ENCODE data around the gene GBGT1. TPM values are rescaled to one million over a fixed set of nuclear protein-coding genes. Genes with fewer than 3 reads are reported as not detected.
"Not testable (repeated sequence)": the region's sequence is repeated elsewhere in the genome, so short reads cannot be mapped to it uniquely, and the experiment has no call there.

Gene GBGT1
- total RNA-seq (2014; rRNA removed) (not detected in 2 replicates), Bru-seq, nascent RNA (percentile 11 among the genes with signal in this experiment), BruChase-seq, experiment 1, labeled RNA remaining after a 6-hour chase (percentile 20 among the genes with signal in this experiment), BruChase-seq, experiment 2, labeled RNA remaining after a 2-hour chase (not detected)
- long read RNA-seq = 0 reads

- Histone ChIP-seq H3K9ac (ENCODE audit: low read length) (no peak within 1 kb of the TSS), H3K27me3 (ENCODE audit: low read length) (no peaks in the 10 kb centered on the region), H3F3A (ENCODE audit: low read length, unreplicated experiment) (no peaks in the 10 kb centered on the region), H3K4me3 (ENCODE audit: low read length) (no peak within 1 kb of the TSS), H3K4me2 (ENCODE audit: low read length) (no peak within 1 kb of the TSS), H3K9me3 (ENCODE audit: low read length) (no peaks in the 10 kb centered on the region), H3K9me2 (replicated peaks; ENCODE audit: low read length) (no peaks in the 10 kb centered on the region), H2AFZ (ENCODE audit: low read length) (no peak within 1 kb of the TSS), H3K79me2 (ENCODE audit: low read length) (no peaks in the 10 kb centered on the region), H3K4me1 (ENCODE audit: insufficient read depth, low read length) (no peaks in the 10 kb centered on the region), H3K36me3 (ENCODE audit: low read depth, low read length) (no peaks in the 10 kb centered on the region), H4K20me1 (ENCODE audit: low read length) (no peaks in the 10 kb centered on the region), H3K27ac (ENCODE audit: low read length) (no peak within 1 kb of the TSS)
- DNase-seq (no peak), ATAC-seq (no peak)
- BruUV-seq (replicated peaks) = no TSS peak
- ChIA-PET POLR2A (ENCODE audit: unreplicated experiment) (no interaction called here), CTCF (no interaction called here)
- TF ChIP-seq EZH2 (IDR thresholded peaks at IDR 0.05; ENCODE audit: low read length, unreplicated experiment) (no peak), CTCF (conservative IDR thresholded peaks at IDR 0.05; ENCODE audit: low read depth, low read length) (no peak), EZH2phosphoT487 (IDR thresholded peaks at IDR 0.05; ENCODE audit: borderline replicate concordance, low read length) (no peak)
- intact Hi-C loops (cut with micrococcal nuclease) = no loop called here
Observed at GRCh38 chr9:133163504-133164172, at the start of gene GBGT1. Gene GBGT1 (minus strand): TSS chr9:133163914. CDS start chr9:133162412, 1,502 bp downstream.

- Histone ChIP-seq H3K9me2 (replicated peaks; ENCODE audit: low read length) (no peaks in the 10 kb centered on the region), H4K20me1 (ENCODE audit: low read length) (no peaks in the 10 kb centered on the region), H3K27me3 (ENCODE audit: low read length) (no peaks in the 10 kb centered on the region), H3K27ac (ENCODE audit: low read length) (peak overlapping the region; percentile 42), H3F3A (ENCODE audit: low read length, unreplicated experiment) (peaks cover 7% of the 10 kb centered on the region), H3K9ac (ENCODE audit: low read length) (no peak overlapping the region; the same call in 1 of the 2 replicates), H3K4me2 (ENCODE audit: low read length) (peak overlapping the region; percentile 34; the same call in 1 of the 2 replicates), H3K9me3 (ENCODE audit: low read length) (no peaks in the 10 kb centered on the region), H3K79me2 (ENCODE audit: low read length) (no peaks in the 10 kb centered on the region), H3K4me1 (ENCODE audit: insufficient read depth, low read length) (peaks cover 38% of the 10 kb centered on the region), H2AFZ (ENCODE audit: low read length) (no peak overlapping the region), H3K36me3 (ENCODE audit: low read depth, low read length) (no peaks in the 10 kb centered on the region), H3K4me3 (ENCODE audit: low read length) (no peak overlapping the region)
- POLR2A ChIA-PET (ENCODE audit: unreplicated experiment) = no interaction called here
- intact Hi-C loops (cut with micrococcal nuclease) = no loop called here
- no TSS peak for BruUV-seq (replicated peaks)
- ATAC-seq (no peak), DNase-seq (no peak)
- CTCF ChIA-PET = no interaction called here
- TF ChIP-seq CTCF (conservative IDR thresholded peaks at IDR 0.05; ENCODE audit: low read depth, low read length) = no peak
- no peak for TF ChIP-seq EZH2 (IDR thresholded peaks at IDR 0.05; ENCODE audit: low read length, unreplicated experiment)
- no peak for TF ChIP-seq EZH2phosphoT487 (IDR thresholded peaks at IDR 0.05; ENCODE audit: borderline replicate concordance, low read length)
Observed at GRCh38 chr9:133210609-133211008, 46.9 kb upstream of the GBGT1 start.

GRCh38 chr9:133210202-133210532 lies 46.5 kb upstream of the GBGT1 start:
- H3K9me2 ChIP-seq (replicated peaks; ENCODE audit: low read length) = no peaks in the 10 kb centered on the region
- H3K79me2 ChIP-seq (ENCODE audit: low read length) = no peaks in the 10 kb centered on the region
- CTCF ChIA-PET = no interaction called here
- no peaks in the 10 kb centered on the region for H3K9me3 ChIP-seq (ENCODE audit: low read length)
- ATAC-seq (peak; percentile 43), DNase-seq (peak; percentile 77)
- TF ChIP-seq EZH2phosphoT487 (IDR thresholded peaks at IDR 0.05; ENCODE audit: borderline replicate concordance, low read length) (no peak), CTCF (conservative IDR thresholded peaks at IDR 0.05; ENCODE audit: low read depth, low read length) (no peak), EZH2 (IDR thresholded peaks at IDR 0.05; ENCODE audit: low read length, unreplicated experiment) (no peak)
- intact Hi-C loops (cut with micrococcal nuclease) = no loop called here
- no peak overlapping the region for H3K4me3 ChIP-seq (ENCODE audit: low read length)
- POLR2A ChIA-PET (ENCODE audit: unreplicated experiment) = no interaction called here
- no peaks in the 10 kb centered on the region for H4K20me1 ChIP-seq (ENCODE audit: low read length)
- H3K36me3 ChIP-seq (ENCODE audit: low read depth, low read length) = no peaks in the 10 kb centered on the region
- peaks cover 7% of the 10 kb centered on the region for H3F3A ChIP-seq (ENCODE audit: low read length, unreplicated experiment)
- no peak overlapping the region for H2AFZ ChIP-seq (ENCODE audit: low read length)
- peak overlapping the region; percentile 42 for H3K27ac ChIP-seq (ENCODE audit: low read length)
- peaks cover 34% of the 10 kb centered on the region for H3K4me1 ChIP-seq (ENCODE audit: insufficient read depth, low read length)
- H3K9ac ChIP-seq (ENCODE audit: low read length) = no peak overlapping the region
- no peaks in the 10 kb centered on the region for H3K27me3 ChIP-seq (ENCODE audit: low read length)
- peak overlapping the region; percentile 34; the same call in 1 of the 2 replicates for H3K4me2 ChIP-seq (ENCODE audit: low read length)
- no TSS peak for BruUV-seq (replicated peaks)

GRCh38 chr9:133209327-133210201 lies 45.9 kb upstream of the GBGT1 start:
- H3K9me2 ChIP-seq (replicated peaks; ENCODE audit: low read length); DNase-seq; H3K36me3 ChIP-seq (ENCODE audit: low read depth, low read length); H4K20me1 ChIP-seq (ENCODE audit: low read length); H3F3A ChIP-seq (ENCODE audit: low read length, unreplicated experiment); ATAC-seq; H3K9ac ChIP-seq (ENCODE audit: low read length); H3K27me3 ChIP-seq (ENCODE audit: low read length); CTCF ChIA-PET; BruUV-seq (replicated peaks); H3K9me3 ChIP-seq (ENCODE audit: low read length); intact Hi-C loops (cut with micrococcal nuclease); H2AFZ ChIP-seq (ENCODE audit: low read length); H3K79me2 ChIP-seq (ENCODE audit: low read length); POLR2A ChIA-PET (ENCODE audit: unreplicated experiment); H3K4me3 ChIP-seq (ENCODE audit: low read length): not testable (repeated sequence)
- 0 out of 2 replicates have a peak overlapping the region, but pooled peaks have one; percentile 36 for H3K27ac ChIP-seq (ENCODE audit: low read length)
- H3K4me1 ChIP-seq (ENCODE audit: insufficient read depth, low read length) = peaks cover 28% of the 10 kb centered on the region
- H3K4me2 ChIP-seq (ENCODE audit: low read length) = 0 out of 2 replicates have a peak overlapping the region, but pooled peaks have one; percentile 34
